ENCODE results near the gene ZNF329. TPM values are rescaled to one million over a fixed set of nuclear protein-coding genes. Genes with fewer than 3 reads are reported as not detected.

The ZNF329 gene
- polyA plus RNA-seq, 3 donors = 0.56 to 1.2 (median 0.65) TPM

GRCh38 chr19:58129284-58129683 lies 21.3 kb downstream of the ZNF329 start:
- no peak for TF ChIP-seq CTCF (IDR thresholded peaks at IDR 0.05)
- Histone ChIP-seq H3K4me3 (replicated peaks in 1 of 3; ENCODE audit: low read depth in 2 of 3, low read length in 3 of 3) (peak overlapping the region in 1 of 3 experiments; percentile 50), H3K27ac (ENCODE audit: low read depth in 1 of 2, low read length in 2 of 2) (no peak overlapping the region), H3K36me3 (replicated peaks in 1 of 2; ENCODE audit: control insufficient read depth in 1 of 2, insufficient read depth in 2 of 2, low read length in 2 of 2) (peaks cover 2 to 64% of the 10 kb centered on the region in 2 donors), H3K4me1 (ENCODE audit: control insufficient read depth in 1 of 2, insufficient read depth in 2 of 2, low read length in 2 of 2) (no peaks in the 10 kb centered on the region), H3K9ac (ENCODE audit: insufficient read depth, low read length, poor library complexity, severe bottlenecking) (no peak overlapping the region), H3K9me3 (replicated peaks in 1 of 2; ENCODE audit: control insufficient read depth in 1 of 2, insufficient read depth in 1 of 2, low read length in 2 of 2) (peaks cover 96 to 100% of the 10 kb centered on the region in 2 donors), H2AFZ (ENCODE audit: insufficient read depth, low read depth, low read length, poor library complexity, severe bottlenecking) (no peak overlapping the region), H3K4me2 (replicated peaks; ENCODE audit: extremely low read depth, low read length, poor library complexity, severe bottlenecking) (no peak overlapping the region), H4K20me1 (ENCODE audit: insufficient read depth, low read length) (no peaks in the 10 kb centered on the region), H3K79me2 (ENCODE audit: insufficient read depth, low read length) (no peaks in the 10 kb centered on the region), H3K27me3 (ENCODE audit: control insufficient read depth in 2 of 2, insufficient read depth in 2 of 2, low read length in 2 of 2) (no peaks in the 10 kb centered on the region)
- WGBS (ENCODE audit: insufficient coverage) = no CpG with 5 or more reads among the region's 3 CpGs
- no peak for DNase-seq
- H3K36me3 Mint-ChIP-seq = peaks cover 39 to 59% of the 10 kb centered on the region in 2 donors
- peaks cover 69 to 100% (median 99%) of the 10 kb centered on the region in 7 donors for H3K9me3 Mint-ChIP-seq
- no peak overlapping the region for H3K4me3 Mint-ChIP-seq
- intact Hi-C loops (cut with micrococcal nuclease) = no loop called here
- H3K27me3 Mint-ChIP-seq (ENCODE audit: low read depth in 3 of 3) = no peaks in the 10 kb centered on the region
- H3K4me1 Mint-ChIP-seq = no peaks in the 10 kb centered on the region
- H3K27ac Mint-ChIP-seq = no peak overlapping the region

GRCh38 chr19:58128041-58128685 lies 22.4 kb downstream of the ZNF329 start:
- H3K4me1 Mint-ChIP-seq = no peaks in the 10 kb centered on the region
- no peaks in the 10 kb centered on the region for H3K27me3 ChIP-seq (ENCODE audit: control insufficient read depth in 2 of 2, insufficient read depth in 2 of 2, low read length in 2 of 2)
- peaks cover 96 to 100% of the 10 kb centered on the region in 2 donors for H3K9me3 ChIP-seq (replicated peaks in 1 of 2; ENCODE audit: control insufficient read depth in 1 of 2, insufficient read depth in 1 of 2, low read length in 2 of 2)
- intact Hi-C loops (cut with micrococcal nuclease) = no loop called here
- H3K79me2 ChIP-seq (ENCODE audit: insufficient read depth, low read length) = no peaks in the 10 kb centered on the region
- no peak overlapping the region for H2AFZ ChIP-seq (ENCODE audit: insufficient read depth, low read depth, low read length, poor library complexity, severe bottlenecking)
- peak overlapping the region in 1 of 7 donors; percentile 77 for H3K27ac Mint-ChIP-seq
- H3K36me3 ChIP-seq (replicated peaks in 1 of 2; ENCODE audit: control insufficient read depth in 1 of 2, insufficient read depth in 2 of 2, low read length in 2 of 2) = peaks cover 2 to 53% of the 10 kb centered on the region in 2 donors
- H3K27ac ChIP-seq (ENCODE audit: low read depth in 1 of 2, low read length in 2 of 2) = no peak overlapping the region
- TF ChIP-seq CTCF (IDR thresholded peaks at IDR 0.05) = no peak
- H3K9ac ChIP-seq (ENCODE audit: insufficient read depth, low read length, poor library complexity, severe bottlenecking) = no peak overlapping the region
- H3K4me3 ChIP-seq (replicated peaks in 1 of 3; ENCODE audit: low read depth in 2 of 3, low read length in 3 of 3) = peak overlapping the region in 1 of 3 experiments; percentile 50
- H3K9me3 Mint-ChIP-seq = peaks cover 69 to 100% (median 99%) of the 10 kb centered on the region in 7 donors
- 100% methylated on average over 2 of the region's 12 CpGs for WGBS (ENCODE audit: insufficient coverage)
- no peaks in the 10 kb centered on the region for H4K20me1 ChIP-seq (ENCODE audit: insufficient read depth, low read length)
- H3K4me3 Mint-ChIP-seq = no peak overlapping the region
- H3K36me3 Mint-ChIP-seq = peaks cover 29 to 48% of the 10 kb centered on the region in 2 donors
- no peak overlapping the region for H3K4me2 ChIP-seq (replicated peaks; ENCODE audit: extremely low read depth, low read length, poor library complexity, severe bottlenecking)
- H3K4me1 ChIP-seq (ENCODE audit: control insufficient read depth in 1 of 2, insufficient read depth in 2 of 2, low read length in 2 of 2) = no peaks in the 10 kb centered on the region
- H3K27me3 Mint-ChIP-seq (ENCODE audit: low read depth in 3 of 3) = no peaks in the 10 kb centered on the region
- DNase-seq = no peak
